Esophagus muscularis mucosa (tissue), 4 donors: Measurements from ENCODE around the gene SLC12A9. TPM values are rescaled to one million over a fixed set of nuclear protein-coding genes. Genes with fewer than 3 reads are reported as not detected.

Experiments
- DNase-seq: peaks from one replicate; pipeline ENCODE4 v3.0.0-alpha.2; 2017; ENCODE audit errors: extremely low spot score
- H3K27ac ChIP-seq, 4 donors: fragments of 200-600 bp; sonication (generic); replicated peaks in 1 of 4; 1 replicate in 3 of 4; 2 replicates in 1 of 4; pipeline ENCODE4 v1.5.1; 2016 to 2019; ENCODE audit warnings: mild to moderate bottlenecking in 1 of 4
- H3K27me3 ChIP-seq, 4 donors: fragments of 200-600 bp; sonication (generic); one replicate each; pipeline versions ENCODE4 v1.5.1 to v1.6.0; 2016 to 2019
- H3K36me3 ChIP-seq, 4 donors: fragments of 200-600 bp; sonication (generic); one replicate each; pipeline ENCODE4 v1.5.1; 2016 to 2019
- H3K4me1 ChIP-seq, 4 donors: fragments of 200-600 bp; sonication (generic); one replicate each; pipeline ENCODE4 v1.5.1; 2016 to 2019
- H3K4me3 ChIP-seq, 4 donors: fragments of 200-600 bp; sonication (generic); 1 replicate in 2 of 4; 2 replicates in 2 of 4; pipeline ENCODE4 v1.5.1; 2016 to 2019; ENCODE audit warnings: mild to moderate bottlenecking in 4 of 4, moderate library complexity in 1 of 4
- H3K9me3 ChIP-seq, 4 donors: fragments of 200-600 bp; sonication (generic); 1 replicate in 3 of 4; 2 replicates in 1 of 4; pipeline ENCODE4 v1.5.1; 2016 to 2019
- CTCF ChIP-seq, 3 experiments: fragments of 200-600 bp in 2 of 3; fragments of 450-650 bp in 1 of 3; sonication (generic) in 2 of 3; IDR thresholded peaks; one replicate each; pipeline ENCODE4 v1.5.1; 2017 to 2019; ENCODE audit warnings: antibody characterized with exemption in 3 of 3, mild to moderate bottlenecking in 2 of 3, moderate library complexity in 1 of 3
- EP300 ChIP-seq: sonication (generic); formaldehyde crosslinking; IDR thresholded peaks from one replicate; pipeline ENCODE4 v1.6.1; 2017; ENCODE audit warnings: antibody characterized with exemption
- POLR2A ChIP-seq: fragments of 450-650 bp; IDR thresholded peaks from one replicate; pipeline ENCODE4 v1.6.1; 2017; ENCODE audit warnings: antibody characterized with exemption, moderate library complexity, mild to moderate bottlenecking, low read depth
- POLR2AphosphoS5 ChIP-seq, 2 donors: sonication (generic); formaldehyde crosslinking; IDR thresholded peaks; one replicate each; pipeline ENCODE4 v1.6.1; 2017; ENCODE audit warnings: antibody characterized with exemption in 2 of 2
- WGBS: methylation state at CpG from one replicate; pipeline ENCODE4 v1.1.5; 2018; 5-methylcytosine and 5-hydroxymethylcytosine counted together
- intact Hi-C: fragments of 100-400 bp; cut with DNase I; formaldehyde crosslinking; loops from one replicate; pipeline ENCODE4 v1.15.1; 2023
- total RNA-seq, 4 donors: library from RNA; depleted of rRNA; stranded (reverse); fragments of >200 nt; gene quantifications; one replicate each; pipeline versions ENCODE4 v1.1.0 to v1.2.1, GENCODE V29; 2016

Gene SLC12A9
- total RNA-seq, 4 donors from 2014 or later, result 15.0 to 26.0 (median 19.9) TPM

- peak; percentile 26 to 31 for TF ChIP-seq POLR2AphosphoS5 (IDR thresholded peaks at IDR 0.05)
- no peak for TF ChIP-seq CTCF (IDR thresholded peaks at IDR 0.05)
- no peaks in the 10 kb centered on the region for H3K9me3 ChIP-seq
- WGBS, result 25% methylated on average over 16 of the region's 16 CpGs
- H3K27me3 ChIP-seq, result no peaks in the 10 kb centered on the region
- DNase-seq, result no peak
- intact Hi-C loops, result no loop called here
- peak overlapping the region; percentile 76 to 93 (median 76) for H3K4me3 ChIP-seq
- H3K36me3 ChIP-seq, result peaks cover 9 to 41% (median 38%) of the 10 kb centered on the region in 4 donors
- H3K4me1 ChIP-seq, result peaks cover 19 to 58% (median 51%) of the 10 kb centered on the region in 4 donors
- H3K27ac ChIP-seq, result peak overlapping the region; percentile 85 to 91 (median 88)
Observed at GRCh38 chr7:100825215-100825671, 27.3 kb upstream of the SLC12A9 start.

- Histone ChIP-seq H3K4me1 (peaks cover 19 to 58% (median 51%) of the 10 kb centered on the region in 4 donors), H3K36me3 (peaks cover 2 to 34% (median 31%) of the 10 kb centered on the region in 4 donors), H3K27me3 (no peaks in the 10 kb centered on the region), H3K9me3 (no peaks in the 10 kb centered on the region), H3K27ac (peak overlapping the region; percentile 85 to 91 (median 88)), H3K4me3 (peak overlapping the region; percentile 76 to 93 (median 76))
- 22% methylated on average over 17 of the region's 17 CpGs for WGBS
- intact Hi-C loops, result no loop called here
- DNase-seq, result no peak
- no peak for TF ChIP-seq POLR2A
- no peak for TF ChIP-seq CTCF (IDR thresholded peaks at IDR 0.05)
- no peak for TF ChIP-seq EP300
- TF ChIP-seq POLR2AphosphoS5 (IDR thresholded peaks at IDR 0.05), result no peak
Observed at GRCh38 chr7:100825751-100826513, 26.6 kb upstream of the SLC12A9 start.

- Histone ChIP-seq H3K4me1 (peaks cover 19 to 58% (median 51%) of the 10 kb centered on the region in 4 donors), H3K36me3 (peaks cover 2 to 26% (median 23%) of the 10 kb centered on the region in 4 donors), H3K9me3 (no peaks in the 10 kb centered on the region), H3K27ac (peak overlapping the region; percentile 85 to 91 (median 88)), H3K4me3 (peak overlapping the region; percentile 76 to 93 (median 76)), H3K27me3 (no peaks in the 10 kb centered on the region)
- TF ChIP-seq CTCF (IDR thresholded peaks at IDR 0.05) (no peak), POLR2AphosphoS5 (IDR thresholded peaks at IDR 0.05) (no peak), EP300 (no peak), POLR2A (no peak)
- 2% methylated on average over 20 of the region's 71 CpGs for WGBS
- no peak for DNase-seq
- intact Hi-C loops, result no loop called here
Observed at GRCh38 chr7:100826514-100827329, 25.8 kb upstream of the SLC12A9 start.

GRCh38 chr7:100827330-100828226, 24.9 kb upstream of the SLC12A9 start, which contains the start of gene EPHB4:
Gene EPHB4 (minus strand): TSS chr7:100827523. CDS start chr7:100827030, 493 bp downstream.
- intact Hi-C loops, result no loop called here
- peak in 2 of 3 experiments; percentile 7 to 17 for TF ChIP-seq CTCF (IDR thresholded peaks at IDR 0.05)
- TF ChIP-seq POLR2AphosphoS5 (IDR thresholded peaks at IDR 0.05), result peak in 1 of 2 donors; percentile 52
- no peak for TF ChIP-seq POLR2A
- TF ChIP-seq EP300, result no peak

More at GRCh38 chr7:100827330-100828226, 24.9 kb upstream of the SLC12A9 start, which contains the start of gene EPHB4:
- Histone ChIP-seq H3K36me3 (peaks cover 2 to 17% (median 15%) of the 10 kb centered on the region in 4 donors), H3K4me3 (peak within 1 kb of the TSS; percentile 76 to 93 (median 76)), H3K27ac (peak within 1 kb of the TSS; percentile 85 to 91 (median 88)), H3K27me3 (no peaks in the 10 kb centered on the region), H3K9me3 (no peaks in the 10 kb centered on the region), H3K4me1 (peaks cover 19 to 58% (median 51%) of the 10 kb centered on the region in 4 donors)
- DNase-seq, result no peak
- WGBS, result under 1% methylated on average over 45 of the region's 80 CpGs
